Breast epithelium (tissue), 3 donors: ENCODE results near the gene IGSF9.

Experiments used
- CTCF ChIP-seq, 3 donors: fragments of 450-650 bp; IDR thresholded peaks; one replicate each; pipeline ENCODE4 v1.5.1; 2016 to 2017; ENCODE audit warnings: antibody characterized with exemption in 3 of 3, mild to moderate bottlenecking in 3 of 3, moderate library complexity in 3 of 3
- POLR2A ChIP-seq: fragments of 450-650 bp; IDR thresholded peaks from one replicate; pipeline ENCODE4 v1.6.1; 2016; ENCODE audit warnings: antibody characterized with exemption, mild to moderate bottlenecking, moderate library complexity
- POLR2AphosphoS5 ChIP-seq, 3 donors: sonication (generic); formaldehyde crosslinking; IDR thresholded peaks; one replicate each; pipeline ENCODE4 v1.6.1; 2017; ENCODE audit warnings: antibody characterized with exemption in 3 of 3

- TF ChIP-seq POLR2A (no peak), CTCF (IDR thresholded peaks at IDR 0.05) (no peak), POLR2AphosphoS5 (IDR thresholded peaks at IDR 0.05) (no peak)
Observed at GRCh38 chr1:159941591-159942560, 3.5 kb downstream of the IGSF9 start.
